HEK293T (cell line): ENCODE data around the gene NSUN4.
"Not testable (repeated sequence)": the region's sequence is repeated elsewhere in the genome, so short reads cannot be mapped to it uniquely, and the experiment has no call there.

ENCODE experiments used
- ARNT ChIP-seq: fragments of 450-650 bp; IDR thresholded peaks from 2 replicates; pipeline ENCODE4 v1.6.1; 2017; ENCODE audit warnings: mild to moderate bottlenecking
- BHLHE40 ChIP-seq: fragments of 450-650 bp; IDR thresholded peaks from 2 replicates; pipeline ENCODE4 v1.6.1; 2016; ENCODE audit warnings: mild to moderate bottlenecking, moderate library complexity, borderline replicate concordance
- ELF4 ChIP-seq: fragments of 450-650 bp; IDR thresholded peaks from 2 replicates; pipeline ENCODE4 v1.6.1; 2017; ENCODE audit warnings: antibody characterized with exemption
- FOXA1 ChIP-seq: fragments of 450-650 bp; IDR thresholded peaks from 2 replicates; pipeline ENCODE4 v1.6.1; 2016; ENCODE audit warnings: mild to moderate bottlenecking
- FOXK2 ChIP-seq: fragments of 450-650 bp; IDR thresholded peaks from 2 replicates; pipeline ENCODE4 v1.6.1; 2016; ENCODE audit warnings: mild to moderate bottlenecking
- FOXM1 ChIP-seq: fragments of 450-650 bp; IDR thresholded peaks from 2 replicates; pipeline ENCODE4 v1.6.1; 2017; ENCODE audit warnings: mild to moderate bottlenecking, borderline replicate concordance
- LEF1 ChIP-seq: fragments of 450-650 bp; IDR thresholded peaks from 2 replicates; pipeline ENCODE4 v1.6.1; 2017; ENCODE audit warnings: mild to moderate bottlenecking, borderline replicate concordance
- NFRKB ChIP-seq: fragments of 450-650 bp; IDR thresholded peaks from 2 replicates; pipeline ENCODE4 v1.6.1; 2016; ENCODE audit warnings: mild to moderate bottlenecking, moderate library complexity
- SP1 ChIP-seq: fragments of 450-650 bp; IDR thresholded peaks from 2 replicates; pipeline ENCODE4 v1.6.1; 2017
- SUZ12 ChIP-seq: fragments of 450-650 bp; IDR thresholded peaks from 2 replicates; pipeline ENCODE4 v1.6.1; 2016; ENCODE audit warnings: mild to moderate bottlenecking
- TARDBP ChIP-seq: fragments of 450-650 bp; IDR thresholded peaks from 2 replicates; pipeline ENCODE4 v1.6.1; 2016
- ZNF384 ChIP-seq: fragments of 450-650 bp; IDR thresholded peaks from 2 replicates; pipeline ENCODE4 v1.6.1; 2016

DNA sequence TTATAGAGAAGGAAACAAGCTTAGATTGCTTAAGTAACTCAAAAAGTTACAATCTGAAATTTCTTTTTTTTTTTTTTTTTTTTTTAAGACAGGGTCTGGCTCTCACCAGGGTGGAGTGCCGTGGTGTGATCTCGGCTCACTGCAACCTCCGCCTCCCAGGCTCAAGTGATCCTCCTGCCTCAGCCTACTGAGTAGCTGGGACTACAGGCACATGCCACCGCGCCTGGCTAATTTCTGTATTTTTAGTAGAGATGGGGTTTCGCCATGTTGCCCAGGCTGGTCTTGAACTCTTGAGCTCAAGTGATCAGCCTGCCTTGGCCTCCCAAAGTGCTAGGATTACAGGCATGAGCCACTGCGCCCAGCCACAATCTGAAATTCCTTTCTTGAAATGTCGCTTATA lies 27.1 kb downstream of the NSUN4 start:
- TF ChIP-seq SUZ12, NFRKB, SP1, FOXA1, BHLHE40, FOXK2, ARNT, ZNF384, TARDBP, FOXM1, LEF1, ELF4: not testable (repeated sequence)
